GM15510 (cell line): ENCODE data around the gene TMEM244.

Experiments used
- POLR2A ChIP-seq: IDR thresholded peaks from 3 replicates; pipeline ENCODE4 v1.6.1; 2011; ENCODE audit warnings: borderline replicate concordance; ENCODE audit not compliant: insufficient read length; ENCODE audit errors: extremely low read depth

The TMEM244 gene

DNA sequence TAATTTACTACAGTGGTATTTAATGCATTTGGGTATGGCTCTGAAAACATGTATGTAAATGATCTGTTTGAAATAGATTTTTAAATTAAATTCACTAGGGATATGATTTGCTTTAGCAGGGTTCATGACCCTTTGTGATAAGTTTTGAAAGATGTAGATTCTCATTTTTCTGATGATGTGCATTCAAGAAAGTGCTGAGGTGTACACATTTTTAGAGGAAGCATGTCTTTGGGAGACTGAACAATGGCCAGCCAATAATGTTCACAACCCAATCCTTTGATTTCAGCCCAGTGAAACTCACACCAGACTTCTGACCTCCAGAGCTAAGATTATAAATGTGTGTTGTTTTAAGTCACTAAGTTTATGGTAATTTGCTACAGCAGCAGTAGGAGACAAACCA lies 71.1 kb downstream of the TMEM244 start:
- TF ChIP-seq POLR2A, result no peak

DNA sequence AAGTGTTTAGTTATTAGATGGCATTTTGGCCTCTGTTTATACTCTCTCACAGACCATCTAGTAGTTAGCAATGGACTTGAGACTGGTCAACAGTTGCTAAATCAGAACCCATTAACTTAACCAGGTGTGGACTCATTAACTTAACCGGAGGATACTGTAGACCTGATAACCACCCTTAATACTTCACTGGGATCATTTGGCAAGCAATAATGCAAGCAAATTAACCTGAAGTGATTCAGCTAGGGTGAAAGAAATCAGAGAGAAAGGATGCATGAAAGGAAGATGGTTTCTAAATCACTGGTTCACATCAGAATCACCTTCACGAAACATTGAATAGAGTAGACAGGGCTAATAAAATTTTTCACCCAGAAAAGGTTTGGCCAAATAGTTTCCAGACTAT lies 73.3 kb downstream of the TMEM244 start:
- no peak for TF ChIP-seq POLR2A

DNA sequence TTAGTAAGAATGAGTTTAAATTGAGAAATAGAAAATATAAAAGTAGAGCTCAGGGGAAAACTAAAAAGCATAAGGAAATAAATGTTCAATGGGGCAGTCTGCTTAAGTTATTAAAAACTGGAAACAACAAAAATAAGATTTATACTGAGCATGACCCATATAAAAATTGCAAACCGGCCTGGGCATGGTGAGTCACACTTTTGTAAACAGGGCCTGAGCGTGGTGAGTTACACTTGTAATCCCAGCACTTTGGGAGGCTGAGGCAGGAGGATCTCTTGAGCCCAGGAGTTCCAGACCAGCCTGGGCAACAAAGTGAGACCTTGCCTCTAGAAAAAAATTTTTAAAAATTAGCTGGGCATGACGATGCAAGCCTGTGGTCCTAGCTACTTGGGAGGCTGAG lies 74.6 kb downstream of the TMEM244 start:
- TF ChIP-seq POLR2A, result no peak

DNA sequence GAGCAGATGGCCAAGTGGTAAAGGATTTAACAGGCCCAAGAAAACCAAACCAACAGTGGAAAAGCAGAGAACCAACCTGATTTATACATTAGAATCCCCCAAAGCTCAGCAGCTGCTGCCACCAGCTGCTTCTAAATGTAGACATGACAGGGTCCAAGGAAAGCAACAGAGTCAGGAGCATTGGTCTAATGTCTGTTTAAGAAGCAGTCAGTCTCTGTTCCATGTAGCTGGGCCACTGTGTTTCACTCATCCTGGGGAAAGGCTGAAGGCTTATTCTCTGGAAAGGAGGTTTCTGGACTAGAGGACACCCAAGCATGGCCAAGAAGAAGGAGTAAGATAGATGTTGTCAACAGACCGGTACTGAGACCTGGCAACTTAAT lies 75.4 kb downstream of the TMEM244 start:
- no peak for TF ChIP-seq POLR2A

DNA sequence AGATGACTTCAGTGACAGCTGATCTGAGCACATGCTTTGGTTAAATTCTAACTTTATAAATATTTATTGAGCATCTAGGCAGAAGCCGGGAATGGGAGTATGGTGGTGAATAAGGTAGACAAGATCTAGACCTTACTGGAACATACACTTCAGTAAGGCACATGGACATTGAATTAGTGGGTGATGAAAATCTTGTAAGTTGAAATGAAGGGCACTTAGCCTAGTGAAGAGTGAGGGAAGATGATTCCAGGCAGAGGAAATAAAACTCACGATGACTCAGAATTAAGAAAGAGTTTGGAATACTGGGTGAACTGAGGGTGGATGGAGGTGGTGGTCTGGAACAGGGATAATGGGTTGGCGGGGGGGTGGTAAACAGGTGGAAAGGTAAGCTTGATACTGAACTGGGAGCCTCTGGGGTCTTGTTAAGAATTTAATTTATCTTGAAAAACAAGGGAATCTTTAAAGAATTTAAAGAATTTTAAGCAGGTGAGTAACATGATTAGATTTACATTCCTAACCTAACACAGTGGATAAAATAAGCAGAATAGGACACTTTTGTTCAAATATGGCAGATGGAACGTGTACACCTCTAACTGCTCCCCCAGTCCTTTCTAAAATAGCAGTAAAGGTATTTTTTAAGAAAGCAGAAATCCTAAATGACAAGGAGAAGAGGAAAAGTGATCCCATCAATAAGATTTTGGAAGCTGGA lies 75.9 kb downstream of the TMEM244 start:
- TF ChIP-seq POLR2A, result no peak
